ENCODE measurements around the gene DDB1. TPM values are rescaled to one million over a fixed set of nuclear protein-coding genes. Genes with fewer than 3 reads are reported as not detected.
A peak's percentile ranks its signal among the peaks of the same experiment; 100 is the strongest.

Gene DDB1
- total and polyA plus RNA-seq, 10 of the 15 experiments (the other 5 are each of a cell fraction or from before 2014, with no cell fraction given), result 136 to 272 (median 216) TPM

DNA sequence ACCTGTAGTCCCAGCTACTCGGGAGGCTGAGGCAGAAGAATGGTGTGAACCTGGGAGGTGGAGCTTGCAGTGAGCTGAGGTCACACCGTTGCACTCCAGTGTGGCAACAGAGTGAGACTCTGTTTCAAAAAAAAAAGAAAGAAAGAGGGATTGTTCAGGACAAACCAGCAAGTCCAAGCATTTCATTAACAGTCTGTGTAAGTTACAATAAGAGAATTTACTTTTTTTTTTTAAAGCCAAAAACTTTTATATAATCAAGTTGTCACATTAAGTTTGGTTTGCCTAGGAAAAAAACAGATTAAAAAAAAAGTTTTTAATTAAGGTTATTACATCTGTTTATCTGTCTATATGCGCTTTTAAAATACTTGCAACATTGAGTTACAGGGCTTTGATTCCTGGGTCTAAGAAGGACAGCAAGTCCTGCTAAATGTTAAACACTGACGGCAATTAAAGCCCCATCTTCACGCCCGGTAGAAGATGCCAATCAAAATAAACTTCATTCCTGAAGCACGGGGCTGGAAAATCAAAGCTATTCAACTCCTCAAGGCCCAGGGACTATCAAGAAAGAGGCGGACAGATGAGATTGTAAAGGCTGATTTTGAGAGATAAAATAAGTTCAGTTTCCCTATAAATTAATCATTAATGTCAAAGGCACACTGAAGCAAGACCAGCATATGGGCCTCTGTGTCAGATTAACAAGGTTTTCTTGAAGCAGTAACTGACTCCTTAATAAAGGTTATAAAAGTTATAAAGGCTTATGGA lies 39.9 kb upstream of the DDB1 start (continued):
- TF ChIP-seq, protein P1, sequence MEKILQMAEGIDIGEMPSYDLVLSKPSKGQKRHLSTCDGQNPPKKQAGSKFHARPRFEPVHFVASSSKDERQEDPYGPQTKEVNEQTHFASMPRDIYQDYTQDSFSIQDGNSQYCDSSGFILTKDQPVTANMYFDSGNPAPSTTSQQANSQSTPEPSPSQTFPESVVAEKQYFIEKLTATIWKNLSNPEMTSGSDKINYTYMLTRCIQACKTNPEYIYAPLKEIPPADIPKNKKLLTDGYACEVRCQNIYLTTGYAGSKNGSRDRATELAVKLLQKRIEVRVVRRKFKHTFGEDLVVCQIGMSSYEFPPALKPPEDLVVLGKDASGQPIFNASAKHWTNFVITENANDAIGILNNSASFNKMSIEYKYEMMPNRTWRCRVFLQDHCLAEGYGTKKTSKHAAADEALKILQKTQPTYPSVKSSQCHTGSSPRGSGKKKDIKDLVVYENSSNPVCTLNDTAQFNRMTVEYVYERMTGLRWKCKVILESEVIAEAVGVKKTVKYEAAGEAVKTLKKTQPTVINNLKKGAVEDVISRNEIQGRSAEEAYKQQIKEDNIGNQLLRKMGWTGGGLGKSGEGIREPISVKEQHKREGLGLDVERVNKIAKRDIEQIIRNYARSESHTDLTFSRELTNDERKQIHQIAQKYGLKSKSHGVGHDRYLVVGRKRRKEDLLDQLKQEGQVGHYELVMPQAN (conservative IDR thresholded peaks at IDR 0.05), result no peak

DNA sequence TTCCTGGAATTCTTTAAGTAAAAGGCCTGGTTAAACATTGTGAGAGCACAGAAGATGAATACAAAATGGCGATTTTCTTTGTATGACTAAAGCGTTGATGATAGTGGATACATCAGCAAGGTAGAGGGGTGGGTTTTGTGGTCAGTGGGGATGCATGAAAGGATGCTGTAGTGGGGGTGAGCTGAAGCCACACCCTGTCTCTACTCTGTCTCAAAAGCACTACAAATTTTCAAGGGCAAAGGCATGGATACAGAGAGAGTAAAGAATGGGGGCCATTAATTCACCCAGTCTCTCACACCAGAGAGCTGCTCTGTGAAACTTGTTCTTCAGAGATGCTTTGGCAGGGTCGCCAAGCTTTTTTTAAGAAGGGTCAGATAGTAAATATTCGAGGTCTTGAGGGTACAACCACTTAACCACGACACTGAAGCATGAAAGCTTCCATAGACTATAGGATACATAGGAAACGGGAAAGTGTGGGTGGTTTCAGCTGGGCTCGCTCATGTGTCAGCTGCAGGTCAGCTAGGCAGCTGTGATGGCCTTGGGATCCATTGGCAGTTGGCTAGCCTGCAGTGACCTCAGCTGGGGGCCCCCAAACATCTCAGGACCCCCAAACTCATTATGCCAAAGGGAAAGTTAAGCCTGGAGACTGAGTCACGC lies 37.6 kb upstream of the DDB1 start:
- H3K27me3 ChIP-seq (replicated peaks in 1 of 2; ENCODE audit: control insufficient read depth in 2 of 2, insufficient read depth in 2 of 2, low read length in 1 of 2), result no peaks in the 10 kb centered on the region
- no TSS peak for BruUV-seq (replicated peaks)
- H3K4me3 ChIP-seq, result no peak overlapping the region
- no peak overlapping the region for H3K9ac ChIP-seq (ENCODE audit: control insufficient read depth, insufficient read depth, low read length)
- peaks cover 17 to 21% of the 10 kb centered on the region in 2 experiments for H3K36me3 ChIP-seq (ENCODE audit: control insufficient read depth in 2 of 2, insufficient read depth in 2 of 2, low read length in 1 of 2)
- H3K9me3 ChIP-seq (replicated peaks; ENCODE audit: control insufficient read depth, insufficient read depth, low read length), result no peaks in the 10 kb centered on the region
- ChIA-PET RAD21 (ENCODE audit: unreplicated experiment) (interaction anchor here (1.2 to 8.0 kb wide), 4 partner anchors 11 to 72 kb away, joined by 5 to 72 read pairs (median 32); partner anchors contain the start of genes CYB561A3 and TMEM138), CTCF (interaction anchor here (0.9 to 23.9 kb wide), 8 partner anchors 8 to 65 kb away, joined by 3 to 387 read pairs (median 5); partner anchors contain the start of genes TMEM138 and TMEM216), SMC1A (ENCODE audit: uncharacterized antibody, unreplicated experiment) (interaction anchor here (0.9 to 4.2 kb wide), 8 partner anchors 10 to 36 kb away, joined by 3 to 84 read pairs (median 6); partner anchors contain the start of genes CYB561A3, TMEM138 and TMEM216), POLR2A (interaction anchor here (1.0 to 7.0 kb wide), 6 partner anchors 12 to 37 kb away, joined by 3 to 111 read pairs (median 7); partner anchors contain the start of genes CYB561A3, TMEM138 and TMEM216)
- DNase-seq (ENCODE audit: low read depth, low spot score) (no peak), FAIRE-seq (no peak), ATAC-seq (peak; percentile 70)
- H3K27ac ChIP-seq (ENCODE audit: control insufficient read depth, insufficient read depth), result peak overlapping the region; percentile 68
- H2AFZ ChIP-seq (ENCODE audit: control insufficient read depth, low read depth, low read length), result no peak overlapping the region
- H4K20me1 ChIP-seq (ENCODE audit: control insufficient read depth, insufficient read depth), result no peaks in the 10 kb centered on the region
- no peak overlapping the region for H3K4me2 ChIP-seq (ENCODE audit: control insufficient read depth, insufficient read depth)
- 70% methylated on average over 8 of the region's 8 CpGs for WGBS (ENCODE audit: insufficient coverage, insufficient replicate concordance, low lambda C conversion rate, missing lambda C conversion rate)
- intact Hi-C loops (cut with micrococcal nuclease; ENCODE audit: unreplicated experiment) (no loop called here), in situ Hi-C loops (cut with MboI) (no loop called here)
- H3K79me2 ChIP-seq (ENCODE audit: control insufficient read depth, insufficient read depth, low read length), result no peaks in the 10 kb centered on the region; the same call in 1 of the 2 replicates
- peaks cover 8% of the 10 kb centered on the region for H3K4me1 ChIP-seq (ENCODE audit: control insufficient read depth, insufficient read depth, low read length)
- no peak for TF ChIP-seq GABPA (IDR thresholded peaks at IDR 0.05; ENCODE audit: low read depth)
- TF ChIP-seq CBX5 (IDR thresholded peaks at IDR 0.05; ENCODE audit: low read depth), result no peak
- TF ChIP-seq NR2F1 (conservative IDR thresholded peaks at IDR 0.05), result peak; percentile 28; the same call in 1 of the 2 replicates
- TF ChIP-seq CREB1 (IDR thresholded peaks at IDR 0.05; ENCODE audit: low read depth), result no peak
- TF ChIP-seq YBX1 (IDR thresholded peaks at IDR 0.05), result no peak
- no peak for TF ChIP-seq BACH1 (IDR thresholded peaks at IDR 0.05; ENCODE audit: borderline replicate concordance)
- no peak for TF ChIP-seq ZNF217 (IDR thresholded peaks at IDR 0.05)
- no peak for TF ChIP-seq MXI1 (IDR thresholded peaks at IDR 0.05; ENCODE audit: low read depth, low read length)
- TF ChIP-seq TCF3 (IDR thresholded peaks at IDR 0.05; ENCODE audit: borderline replicate concordance, insufficient read depth, low read depth, low read length), result no peak
- peak; percentile 94 for TF ChIP-seq TCF12 (IDR thresholded peaks at IDR 0.05; ENCODE audit: low read depth, low read length)
- TF ChIP-seq, protein P2, sequence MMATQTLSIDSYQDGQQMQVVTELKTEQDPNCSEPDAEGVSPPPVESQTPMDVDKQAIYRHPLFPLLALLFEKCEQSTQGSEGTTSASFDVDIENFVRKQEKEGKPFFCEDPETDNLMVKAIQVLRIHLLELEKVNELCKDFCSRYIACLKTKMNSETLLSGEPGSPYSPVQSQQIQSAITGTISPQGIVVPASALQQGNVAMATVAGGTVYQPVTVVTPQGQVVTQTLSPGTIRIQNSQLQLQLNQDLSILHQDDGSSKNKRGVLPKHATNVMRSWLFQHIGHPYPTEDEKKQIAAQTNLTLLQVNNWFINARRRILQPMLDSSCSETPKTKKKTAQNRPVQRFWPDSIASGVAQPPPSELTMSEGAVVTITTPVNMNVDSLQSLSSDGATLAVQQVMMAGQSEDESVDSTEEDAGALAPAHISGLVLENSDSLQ (IDR thresholded peaks at IDR 0.05), result no peak
- TF ChIP-seq, protein P3, sequence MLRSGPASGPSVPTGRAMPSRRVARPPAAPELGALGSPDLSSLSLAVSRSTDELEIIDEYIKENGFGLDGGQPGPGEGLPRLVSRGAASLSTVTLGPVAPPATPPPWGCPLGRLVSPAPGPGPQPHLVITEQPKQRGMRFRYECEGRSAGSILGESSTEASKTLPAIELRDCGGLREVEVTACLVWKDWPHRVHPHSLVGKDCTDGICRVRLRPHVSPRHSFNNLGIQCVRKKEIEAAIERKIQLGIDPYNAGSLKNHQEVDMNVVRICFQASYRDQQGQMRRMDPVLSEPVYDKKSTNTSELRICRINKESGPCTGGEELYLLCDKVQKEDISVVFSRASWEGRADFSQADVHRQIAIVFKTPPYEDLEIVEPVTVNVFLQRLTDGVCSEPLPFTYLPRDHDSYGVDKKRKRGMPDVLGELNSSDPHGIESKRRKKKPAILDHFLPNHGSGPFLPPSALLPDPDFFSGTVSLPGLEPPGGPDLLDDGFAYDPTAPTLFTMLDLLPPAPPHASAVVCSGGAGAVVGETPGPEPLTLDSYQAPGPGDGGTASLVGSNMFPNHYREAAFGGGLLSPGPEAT (IDR thresholded peaks at IDR 0.05; ENCODE audit: low read depth), result no peak

Data from GM12878 (cell line).